Keratinocyte (primary cell): ENCODE results near the gene MN1. TPM values are rescaled to one million over a fixed set of nuclear protein-coding genes. Genes with fewer than 3 reads are reported as not detected.

Experiments
- DNase-seq: peaks from one replicate; pipeline ENCODE4 v3.0.0-alpha.2; 2011; ENCODE audit warnings: low read depth, missing footprints, low spot score
- FAIRE-seq: peaks from 2 replicates; lab custom pipeline; 2011; peaks lifted over from hg19 to GRCh38; lab: Jason Lieb, UNC
- H2AFZ ChIP-seq: 2 replicates; pipeline ENCODE4 v1.6.0; 2012; ENCODE audit warnings: low read length, control low read depth, inconsistent platforms; ENCODE audit not compliant: control insufficient read depth
- H3K27ac ChIP-seq: 2 replicates; pipeline ENCODE4 v1.5.1; 2011; ENCODE audit warnings: low read length; ENCODE audit not compliant: control insufficient read depth, insufficient read depth
- H3K27me3 ChIP-seq: 3 replicates; pipeline ENCODE4 v1.6.0; 2011; ENCODE audit warnings: low read length; ENCODE audit not compliant: control insufficient read depth, insufficient read depth; ENCODE audit errors: extremely low read depth
- H3K36me3 ChIP-seq, 2 experiments: 2 replicates in 1 of 2; 3 replicates in 1 of 2; pipeline ENCODE4 v1.5.1; 2011; ENCODE audit warnings: low read length in 2 of 2, mild to moderate bottlenecking in 1 of 2; ENCODE audit not compliant: control insufficient read depth in 2 of 2, insufficient read depth in 2 of 2; ENCODE audit errors: extremely low read depth in 1 of 2
- H3K4me1 ChIP-seq: 3 replicates; pipeline ENCODE4 v1.5.1; 2011; ENCODE audit warnings: low read length; ENCODE audit not compliant: control insufficient read depth, insufficient read depth; ENCODE audit errors: extremely low read depth
- H3K4me2 ChIP-seq: 3 replicates; pipeline ENCODE4 v1.6.0; 2011; ENCODE audit warnings: low read depth, low read length; ENCODE audit not compliant: control insufficient read depth, insufficient read depth; ENCODE audit errors: extremely low read depth
- H3K4me3 ChIP-seq, 3 experiments: fragments of 200-600 bp in 1 of 3; sonication (generic) in 1 of 3; 2 replicates in 2 of 3; 3 replicates in 1 of 3; pipeline ENCODE4 v1.5.1; 2011 to 2016; ENCODE audit warnings: low read length in 3 of 3, mild to moderate bottlenecking in 3 of 3, control low read depth in 2 of 3, inconsistent platforms in 1 of 3, low read depth in 1 of 3, mixed read lengths in 1 of 3, mixed run types in 1 of 3, moderate library complexity in 1 of 3; ENCODE audit not compliant: control insufficient read depth in 2 of 3, insufficient read depth in 2 of 3; ENCODE audit errors: extremely low read depth in 1 of 3
- H3K79me2 ChIP-seq: 2 replicates; pipeline ENCODE4 v1.6.0; 2012; ENCODE audit warnings: low read length; ENCODE audit not compliant: control insufficient read depth, insufficient read depth
- H3K9ac ChIP-seq: 3 replicates; pipeline ENCODE4 v1.6.0; 2011; ENCODE audit warnings: low read length; ENCODE audit not compliant: control insufficient read depth, insufficient read depth; ENCODE audit errors: extremely low read depth
- H3K9me1 ChIP-seq: 3 replicates; pipeline ENCODE4 v1.6.0; 2011; ENCODE audit warnings: low read length; ENCODE audit not compliant: control insufficient read depth, insufficient read depth; ENCODE audit errors: extremely low read depth
- H3K9me3 ChIP-seq: 2 replicates; pipeline ENCODE4 v1.5.1; 2012; ENCODE audit warnings: low read depth, low read length; ENCODE audit not compliant: control insufficient read depth
- H4K20me1 ChIP-seq: 3 replicates; pipeline ENCODE4 v1.6.0; 2011; ENCODE audit warnings: low read length; ENCODE audit not compliant: control insufficient read depth, insufficient read depth; ENCODE audit errors: extremely low read depth
- EZH2 ChIP-seq: IDR thresholded peaks from one replicate; pipeline ENCODE4 v1.6.1; 2012; ENCODE audit warnings: inconsistent platforms, mild to moderate bottlenecking, low read length, moderate library complexity
- dilution Hi-C: fragments of 300-500 bp; cut with MboI; formaldehyde crosslinking; loops from one replicate; pipeline ENCODE4 v1.7.0; 2020; ENCODE audit warnings: low sequenced_read_pairs; ENCODE audit not compliant: extremely low pct_ligation_motif_present
- polyA plus RNA-seq, 5 experiments: library from polyadenylated mRNA; depleted of rRNA in 3 of 5; stranded (reverse) in 3 of 5; stranded (forward) in 1 of 5; unstranded in 1 of 5; fragments of >200 nt; gene quantifications; 1 replicate in 1 of 5; 2 replicates in 3 of 5; 3 replicates in 1 of 5; pipeline versions ENCODE4 v1.2.1 to v1.2.3, GENCODE V29; 2011 to 2012; ENCODE audit warnings: missing spikeins in 2 of 5, low read depth in 1 of 5, low replicate concordance in 1 of 5
- TF ChIP-seq, protein P1 (sequence below), 3 experiments: IDR thresholded peaks in 1 of 3; conservative IDR thresholded peaks in 1 of 3; optimal IDR thresholded peaks in 1 of 3; 2 replicates in 2 of 3; 3 replicates in 1 of 3; pipeline versions ENCODE3 to v1.5.1; 2011; ENCODE audit warnings: low read length in 3 of 3, mild to moderate bottlenecking in 3 of 3, moderate library complexity in 2 of 3, control low read depth in 1 of 3, inconsistent platforms in 1 of 3; ENCODE audit not compliant: insufficient read depth in 2 of 3; ENCODE audit errors: extremely low read depth in 1 of 3

MN1 gene
- polyA plus RNA-seq, 1 donor (not counting 4 experiments of a cell fraction or from before 2014, with no cell fraction given): 2.2 TPM

GRCh38 chr22:27829620-27830019 lies 28.1 kb upstream of the MN1 start:
- H3K4me3 ChIP-seq: no peak overlapping the region
- TF ChIP-seq, protein P1, sequence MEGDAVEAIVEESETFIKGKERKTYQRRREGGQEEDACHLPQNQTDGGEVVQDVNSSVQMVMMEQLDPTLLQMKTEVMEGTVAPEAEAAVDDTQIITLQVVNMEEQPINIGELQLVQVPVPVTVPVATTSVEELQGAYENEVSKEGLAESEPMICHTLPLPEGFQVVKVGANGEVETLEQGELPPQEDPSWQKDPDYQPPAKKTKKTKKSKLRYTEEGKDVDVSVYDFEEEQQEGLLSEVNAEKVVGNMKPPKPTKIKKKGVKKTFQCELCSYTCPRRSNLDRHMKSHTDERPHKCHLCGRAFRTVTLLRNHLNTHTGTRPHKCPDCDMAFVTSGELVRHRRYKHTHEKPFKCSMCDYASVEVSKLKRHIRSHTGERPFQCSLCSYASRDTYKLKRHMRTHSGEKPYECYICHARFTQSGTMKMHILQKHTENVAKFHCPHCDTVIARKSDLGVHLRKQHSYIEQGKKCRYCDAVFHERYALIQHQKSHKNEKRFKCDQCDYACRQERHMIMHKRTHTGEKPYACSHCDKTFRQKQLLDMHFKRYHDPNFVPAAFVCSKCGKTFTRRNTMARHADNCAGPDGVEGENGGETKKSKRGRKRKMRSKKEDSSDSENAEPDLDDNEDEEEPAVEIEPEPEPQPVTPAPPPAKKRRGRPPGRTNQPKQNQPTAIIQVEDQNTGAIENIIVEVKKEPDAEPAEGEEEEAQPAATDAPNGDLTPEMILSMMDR (optimal IDR thresholded peaks at IDR 0.05 in 1 of 3, IDR thresholded peaks at IDR 0.05 in 1 of 3, conservative IDR thresholded peaks at IDR 0.05 in 1 of 3; ENCODE audit: extremely low read depth in 1 of 3, insufficient read depth in 2 of 3, low read length in 3 of 3): no peak
- no peak for TF ChIP-seq EZH2
- H3K9me1 ChIP-seq: no peaks in the 10 kb centered on the region
- dilution Hi-C loops: no loop called here
- H3K9me3 ChIP-seq: no peaks in the 10 kb centered on the region
- no peaks in the 10 kb centered on the region for H3K27me3 ChIP-seq
- no peak overlapping the region for H2AFZ ChIP-seq
- no peak for FAIRE-seq
- H3K36me3 ChIP-seq: no peaks in the 10 kb centered on the region
- H3K4me2 ChIP-seq: no peak overlapping the region
- no peaks in the 10 kb centered on the region for H4K20me1 ChIP-seq
- H3K27ac ChIP-seq: no peak overlapping the region
- no peak for DNase-seq
- no peaks in the 10 kb centered on the region for H3K79me2 ChIP-seq
- H3K9ac ChIP-seq: no peak overlapping the region
- H3K4me1 ChIP-seq: peaks cover 8% of the 10 kb centered on the region

DNA sequence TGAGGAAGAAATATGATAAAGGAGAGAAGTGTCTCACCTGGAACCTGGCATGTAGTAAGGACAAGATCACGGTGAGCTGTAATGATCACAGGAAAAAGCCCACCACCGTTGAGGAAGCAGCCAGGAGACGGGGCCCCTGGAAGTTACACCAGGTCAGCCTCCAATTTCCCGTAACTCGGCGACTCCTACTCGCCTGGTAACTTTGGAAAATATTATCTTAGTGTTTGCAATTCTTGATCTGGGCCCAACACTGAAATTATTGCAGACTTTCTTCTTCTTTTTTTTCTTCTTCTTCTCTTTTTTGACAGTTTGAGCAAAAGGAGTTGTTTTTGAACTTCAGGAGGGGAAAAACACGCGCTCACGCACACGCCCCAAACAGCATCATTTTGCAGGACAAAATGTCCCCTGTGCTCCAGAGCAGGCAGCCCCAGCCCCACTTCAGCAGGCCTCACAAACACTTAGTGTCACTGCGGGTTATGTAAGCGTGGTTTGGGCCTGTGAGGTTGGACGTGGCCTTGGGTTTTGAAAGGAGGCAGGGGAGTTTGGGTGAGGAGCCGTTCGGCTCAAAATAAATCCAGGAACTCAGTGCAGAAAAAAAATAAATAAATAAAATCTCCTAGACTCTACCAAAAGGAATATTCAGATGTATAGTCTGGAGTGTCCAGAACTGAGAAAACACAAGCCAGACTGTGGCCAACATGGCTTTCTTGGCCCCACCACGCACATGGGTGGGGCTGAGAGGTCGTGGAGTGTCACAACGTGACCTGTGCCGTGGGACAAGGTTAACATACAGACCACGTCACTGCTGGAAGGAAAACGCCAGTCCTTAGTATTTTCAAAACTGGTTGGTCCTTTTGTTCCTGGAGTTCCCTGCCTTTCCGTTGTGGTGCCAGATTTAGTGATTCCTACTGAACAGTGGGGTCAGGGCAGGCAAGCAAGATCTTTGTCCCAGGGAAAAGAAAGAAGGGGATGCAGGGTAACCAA lies 26.3 kb upstream of the MN1 start:
- FAIRE-seq (no peak), DNase-seq (no peak)
- no peaks in the 10 kb centered on the region for H3K27me3 ChIP-seq
- no peak overlapping the region for H2AFZ ChIP-seq
- H4K20me1 ChIP-seq: no peaks in the 10 kb centered on the region
- no peak for TF ChIP-seq EZH2
- TF ChIP-seq, protein P1 (optimal IDR thresholded peaks at IDR 0.05 in 1 of 3, IDR thresholded peaks at IDR 0.05 in 1 of 3, conservative IDR thresholded peaks at IDR 0.05 in 1 of 3; ENCODE audit: extremely low read depth in 1 of 3, insufficient read depth in 2 of 3, low read length in 3 of 3): no peak
- no peaks in the 10 kb centered on the region for H3K9me1 ChIP-seq
- dilution Hi-C loops: no loop called here
- H3K27ac ChIP-seq: no peak overlapping the region
- no peak overlapping the region for H3K4me2 ChIP-seq
- peaks cover 8% of the 10 kb centered on the region for H3K4me1 ChIP-seq
- no peaks in the 10 kb centered on the region for H3K36me3 ChIP-seq
- no peaks in the 10 kb centered on the region for H3K9me3 ChIP-seq
- H3K79me2 ChIP-seq: no peaks in the 10 kb centered on the region
- no peak overlapping the region for H3K9ac ChIP-seq
- no peak overlapping the region for H3K4me3 ChIP-seq
